Activated CD8-positive, alpha-beta memory T cell treated with anti-CD3 and anti-CD28 coated beads, Interleukin-2, amount 50 U/mL, for 24 hours (primary cell): ENCODE measurements around the gene PANX1.
"Not testable (repeated sequence)": the region's sequence is repeated elsewhere in the genome, so short reads cannot be mapped to it uniquely, and the experiment has no call there.

ENCODE experiments used
- DNase-seq: peaks from one replicate; pipeline ENCODE4 v3.0.0-alpha.2; 2020; ENCODE audit errors: extremely low read depth

The PANX1 gene

GRCh38 chr11:94128746-94129511, at the start of gene PANX1:
PANX1 (plus strand) TSS chr11:94128841; CDS start chr11:94129313, 472 bp downstream.
- DNase-seq: no peak

GRCh38 chr11:94084164-94084563, 44.5 kb upstream of the PANX1 start:
- no peak for DNase-seq

- no peak for DNase-seq
Measured at GRCh38 chr11:94088906-94089305, 39.7 kb upstream of the PANX1 start.

- DNase-seq: no peak
Measured at GRCh38 chr11:94089341-94089740, 39.3 kb upstream of the PANX1 start.

GRCh38 chr11:94090401-94090800, 38.2 kb upstream of the PANX1 start:
- DNase-seq: no peak

GRCh38 chr11:94091091-94091490, 37.5 kb upstream of the PANX1 start:
- DNase-seq: no peak

- no peak for DNase-seq
Measured at GRCh38 chr11:94100253-94100652, 28.4 kb upstream of the PANX1 start.

- DNase-seq: no peak
Measured at GRCh38 chr11:94103471-94103870, 25.2 kb upstream of the PANX1 start.

GRCh38 chr11:94104734-94105133, 23.9 kb upstream of the PANX1 start:
- DNase-seq: no peak

- DNase-seq: no peak
Measured at GRCh38 chr11:94106716-94107115, 21.9 kb upstream of the PANX1 start.

GRCh38 chr11:94107363-94107762, 21.3 kb upstream of the PANX1 start:
- no peak for DNase-seq

- no peak for DNase-seq
Measured at GRCh38 chr11:94111241-94111640, 17.4 kb upstream of the PANX1 start.

GRCh38 chr11:94111660-94112059, 17.0 kb upstream of the PANX1 start:
- no peak for DNase-seq

GRCh38 chr11:94112206-94112953, 16.3 kb upstream of the PANX1 start:
- no peak for DNase-seq

GRCh38 chr11:94117197-94117574, 11.5 kb upstream of the PANX1 start:
- DNase-seq: no peak

GRCh38 chr11:94117871-94118270, 10.8 kb upstream of the PANX1 start:
- no peak for DNase-seq

GRCh38 chr11:94119676-94120075, 9.0 kb upstream of the PANX1 start:
- DNase-seq: not testable (repeated sequence)

GRCh38 chr11:94120516-94120915, 8.1 kb upstream of the PANX1 start:
- not testable (repeated sequence) for DNase-seq

GRCh38 chr11:94120946-94121345, 7.7 kb upstream of the PANX1 start:
- DNase-seq: no peak

- no peak for DNase-seq
Measured at GRCh38 chr11:94125407-94126115, 3.1 kb upstream of the PANX1 start.

- DNase-seq: no peak
Measured at GRCh38 chr11:94127638-94128037, 1.0 kb upstream of the PANX1 start.

GRCh38 chr11:94128291-94128745, 323 bp upstream of the PANX1 start:
- DNase-seq: no peak
